Measurements from ENCODE around the gene BBS9.
"Not testable (repeated sequence)": the region's sequence is repeated elsewhere in the genome, so short reads cannot be mapped to it uniquely, and the experiment has no call there.

The BBS9 gene

GRCh38 chr7:33459340-33459751 is 330.0 kb downstream of the BBS9 start:
- H3K9me3 ChIP-seq (ENCODE audit: low read depth, low read length), result no peaks in the 10 kb centered on the region
- no peak for TF ChIP-seq POLR2AphosphoS5 (IDR thresholded peaks at IDR 0.05; ENCODE audit: borderline replicate concordance, low read depth, low read length)
- no peak for TF ChIP-seq FOXP2 (optimal IDR thresholded peaks at IDR 0.05; ENCODE audit: control extremely low read depth, extremely low read length, insufficient read depth)
- no peak for TF ChIP-seq EZH2 (IDR thresholded peaks at IDR 0.05)
- no peak overlapping the region for H3K9ac ChIP-seq (ENCODE audit: insufficient read length)
- no peak overlapping the region for H3K4me3 ChIP-seq
- peak; percentile 24 for DNase-seq (ENCODE audit: low read depth, low spot score)
- no peak overlapping the region for H3K27ac ChIP-seq
- H3K36me3 ChIP-seq (ENCODE audit: insufficient read depth, low read length), result no peaks in the 10 kb centered on the region

- H3K9ac ChIP-seq (ENCODE audit: insufficient read length), result no peak overlapping the region
- no peaks in the 10 kb centered on the region for H3K9me3 ChIP-seq (ENCODE audit: low read depth, low read length)
- no peak overlapping the region for H3K4me3 ChIP-seq
- no peak overlapping the region for H3K27ac ChIP-seq
- TF ChIP-seq EZH2 (IDR thresholded peaks at IDR 0.05) (no peak), FOXP2 (optimal IDR thresholded peaks at IDR 0.05; ENCODE audit: control extremely low read depth, extremely low read length, insufficient read depth) (no peak), POLR2AphosphoS5 (IDR thresholded peaks at IDR 0.05; ENCODE audit: borderline replicate concordance, low read depth, low read length) (no peak)
- H3K36me3 ChIP-seq (ENCODE audit: insufficient read depth, low read length), result no peaks in the 10 kb centered on the region
- no peak for DNase-seq (ENCODE audit: low read depth, low spot score)
Observed at GRCh38 chr7:33463131-33463530, 333.8 kb downstream of the BBS9 start.

GRCh38 chr7:33466203-33466602 is 336.8 kb downstream of the BBS9 start:
- TF ChIP-seq EZH2 (IDR thresholded peaks at IDR 0.05), result no peak
- no peak for TF ChIP-seq POLR2AphosphoS5 (IDR thresholded peaks at IDR 0.05; ENCODE audit: borderline replicate concordance, low read depth, low read length)
- no peak for TF ChIP-seq FOXP2 (optimal IDR thresholded peaks at IDR 0.05; ENCODE audit: control extremely low read depth, extremely low read length, insufficient read depth)
- H3K4me3 ChIP-seq, result no peak overlapping the region
- DNase-seq (ENCODE audit: low read depth, low spot score), result no peak
- no peak overlapping the region for H3K9ac ChIP-seq (ENCODE audit: insufficient read length)
- H3K9me3 ChIP-seq (ENCODE audit: low read depth, low read length), result no peaks in the 10 kb centered on the region
- H3K36me3 ChIP-seq (ENCODE audit: insufficient read depth, low read length), result no peaks in the 10 kb centered on the region
- H3K27ac ChIP-seq, result no peak overlapping the region

- H3K9me3 ChIP-seq (ENCODE audit: low read depth, low read length), result no peaks in the 10 kb centered on the region
- no peak for DNase-seq (ENCODE audit: low read depth, low spot score)
- H3K4me3 ChIP-seq, result no peak overlapping the region
Observed at GRCh38 chr7:33471636-33472242, 342.4 kb downstream of the BBS9 start.

GRCh38 chr7:33472348-33473025 is 343.1 kb downstream of the BBS9 start:
- H3K27ac ChIP-seq, result no peak overlapping the region
- TF ChIP-seq POLR2AphosphoS5 (IDR thresholded peaks at IDR 0.05; ENCODE audit: borderline replicate concordance, low read depth, low read length), result no peak
- TF ChIP-seq FOXP2 (optimal IDR thresholded peaks at IDR 0.05; ENCODE audit: control extremely low read depth, extremely low read length, insufficient read depth), result no peak
- no peak for TF ChIP-seq EZH2 (IDR thresholded peaks at IDR 0.05)

More at GRCh38 chr7:33471636-33472242, 342.4 kb downstream of the BBS9 start:
- Histone ChIP-seq H3K9ac (ENCODE audit: insufficient read length) (no peak overlapping the region), H3K27ac (no peak overlapping the region), H3K36me3 (ENCODE audit: insufficient read depth, low read length) (no peaks in the 10 kb centered on the region)
- TF ChIP-seq EZH2 (IDR thresholded peaks at IDR 0.05) (no peak), POLR2AphosphoS5 (IDR thresholded peaks at IDR 0.05; ENCODE audit: borderline replicate concordance, low read depth, low read length) (no peak), FOXP2 (optimal IDR thresholded peaks at IDR 0.05; ENCODE audit: control extremely low read depth, extremely low read length, insufficient read depth) (no peak)

GRCh38 chr7:33477719-33478480 is 348.5 kb downstream of the BBS9 start:
- Histone ChIP-seq H3K9ac (ENCODE audit: insufficient read length) (no peak overlapping the region), H3K36me3 (ENCODE audit: insufficient read depth, low read length) (no peaks in the 10 kb centered on the region), H3K9me3 (ENCODE audit: low read depth, low read length) (no peaks in the 10 kb centered on the region), H3K27ac (no peak overlapping the region), H3K4me3 (no peak overlapping the region)
- TF ChIP-seq FOXP2 (optimal IDR thresholded peaks at IDR 0.05; ENCODE audit: control extremely low read depth, extremely low read length, insufficient read depth), result no peak
- TF ChIP-seq POLR2AphosphoS5 (IDR thresholded peaks at IDR 0.05; ENCODE audit: borderline replicate concordance, low read depth, low read length), result no peak
- TF ChIP-seq EZH2 (IDR thresholded peaks at IDR 0.05), result no peak
- DNase-seq (ENCODE audit: low read depth, low spot score), result no peak

More at GRCh38 chr7:33472348-33473025, 343.1 kb downstream of the BBS9 start:
- H3K9me3 ChIP-seq (ENCODE audit: low read depth, low read length), result no peaks in the 10 kb centered on the region
- no peak for DNase-seq (ENCODE audit: low read depth, low spot score)
- no peaks in the 10 kb centered on the region for H3K36me3 ChIP-seq (ENCODE audit: insufficient read depth, low read length)
- H3K9ac ChIP-seq (ENCODE audit: insufficient read length), result no peak overlapping the region
- H3K4me3 ChIP-seq, result no peak overlapping the region

- not testable (repeated sequence) for H3K36me3 ChIP-seq (ENCODE audit: insufficient read depth, low read length); DNase-seq (ENCODE audit: low read depth, low spot score); H3K27ac ChIP-seq; H3K4me3 ChIP-seq; H3K9me3 ChIP-seq (ENCODE audit: low read depth, low read length); H3K9ac ChIP-seq (ENCODE audit: insufficient read length)
Observed at GRCh38 chr7:33484476-33484875, 355.1 kb downstream of the BBS9 start.

GRCh38 chr7:33485747-33486493 is 356.6 kb downstream of the BBS9 start:
- H3K9ac ChIP-seq (ENCODE audit: insufficient read length), result no peak overlapping the region
- TF ChIP-seq EZH2 (IDR thresholded peaks at IDR 0.05) (no peak), POLR2AphosphoS5 (IDR thresholded peaks at IDR 0.05; ENCODE audit: borderline replicate concordance, low read depth, low read length) (no peak), FOXP2 (optimal IDR thresholded peaks at IDR 0.05; ENCODE audit: control extremely low read depth, extremely low read length, insufficient read depth) (no peak)
- no peaks in the 10 kb centered on the region for H3K36me3 ChIP-seq (ENCODE audit: insufficient read depth, low read length)
- no peak overlapping the region for H3K27ac ChIP-seq
- DNase-seq (ENCODE audit: low read depth, low spot score), result no peak
- H3K9me3 ChIP-seq (ENCODE audit: low read depth, low read length), result no peaks in the 10 kb centered on the region
- H3K4me3 ChIP-seq, result no peak overlapping the region

All from SK-N-MC (cell line).